Endothelial cell of umbilical vein (primary cell): ENCODE measurements around the gene NDUFA8. TPM values are rescaled to one million over a fixed set of nuclear protein-coding genes. Genes with fewer than 3 reads are reported as not detected.

Experiments used
- BruUV-seq: library from RNA; stranded (reverse); fragments of 400-500 nt; replicated peaks from 2 replicates; lab custom pipeline; 2021; lab: Mats Ljungman, UMichigan
- CTCF ChIA-PET: fragments of 300-600, 350-600 bp; sonication (Branson Sonifier 250); formaldehyde crosslinking; loops from one replicate; lab custom pipeline; 2021; ENCODE audit warnings: antibody characterized with exemption, inconsistent platforms; lab: Charles Lee
- POLR2A ChIA-PET: fragments of 300-600, 350-600 bp; sonication (Branson Sonifier 250); formaldehyde crosslinking; loops from one replicate; lab custom pipeline; 2021; ENCODE audit warnings: antibody characterized with exemption, inconsistent platforms; lab: Charles Lee
- DNase-seq: peaks from one replicate; pipeline ENCODE4 v3.0.0-alpha.2; 2011; ENCODE audit warnings: low read depth, low spot score
- FAIRE-seq: peaks from 2 replicates; lab custom pipeline; 2011; peaks lifted over from hg19 to GRCh38; lab: Jason Lieb, UNC
- H2AFZ ChIP-seq: 2 replicates; pipeline ENCODE4 v1.6.0; 2012; ENCODE audit warnings: low read depth, low read length, control low read depth, inconsistent platforms
- H3K27ac ChIP-seq: 2 replicates; pipeline ENCODE4 v1.5.1; 2011; ENCODE audit warnings: low read depth, mild to moderate bottlenecking, control low read depth, low read length, moderate library complexity; ENCODE audit not compliant: insufficient read depth
- H3K27me3 ChIP-seq, 2 experiments: 2 replicates each; pipeline versions ENCODE4 v1.6.0 to v1.6.1; 2011; ENCODE audit warnings: low read length in 2 of 2, mixed read lengths in 1 of 2; ENCODE audit not compliant: control insufficient read depth in 2 of 2, insufficient read depth in 2 of 2
- H3K36me3 ChIP-seq, 2 experiments: 2 replicates in 1 of 2; 3 replicates in 1 of 2; pipeline ENCODE4 v1.5.1; 2011; ENCODE audit warnings: low read length in 2 of 2, mild to moderate bottlenecking in 1 of 2, moderate library complexity in 1 of 2; ENCODE audit not compliant: control insufficient read depth in 2 of 2, insufficient read depth in 2 of 2; ENCODE audit errors: extremely low read depth in 1 of 2
- H3K4me1 ChIP-seq: 3 replicates; pipeline ENCODE4 v1.5.1; 2011; ENCODE audit warnings: mild to moderate bottlenecking, low read length; ENCODE audit not compliant: control insufficient read depth, insufficient read depth; ENCODE audit errors: extremely low read depth
- H3K4me2 ChIP-seq: 2 replicates; pipeline ENCODE4 v1.6.1; 2011; ENCODE audit warnings: low read length, control low read depth, mixed read lengths; ENCODE audit not compliant: insufficient read depth
- H3K4me3 ChIP-seq, 3 experiments: fragments of 200-600 bp in 1 of 3; sonication (generic), shearing (Covaris generic) in 1 of 3; replicated peaks in 1 of 3; 2 replicates each; pipeline ENCODE4 v1.5.1; 2011 to 2016; ENCODE audit warnings: control low read depth in 3 of 3, low read length in 3 of 3, mild to moderate bottlenecking in 2 of 3, inconsistent platforms in 1 of 3, low read depth in 1 of 3, moderate library complexity in 1 of 3; ENCODE audit not compliant: insufficient read depth in 1 of 3
- H3K79me2 ChIP-seq: 2 replicates; pipeline ENCODE4 v1.6.0; 2012; ENCODE audit warnings: low read length, inconsistent platforms; ENCODE audit not compliant: control insufficient read depth, insufficient read depth
- H3K9ac ChIP-seq: replicated peaks from 2 replicates; pipeline ENCODE3; 2011; ENCODE audit warnings: low read length, control low read depth; ENCODE audit not compliant: insufficient read depth; ENCODE audit errors: extremely low read depth
- H3K9me1 ChIP-seq: replicated peaks from 3 replicates; pipeline ENCODE4 v1.6.0; 2011; ENCODE audit warnings: mild to moderate bottlenecking, low read length; ENCODE audit not compliant: control insufficient read depth, insufficient read depth; ENCODE audit errors: extremely low read depth
- H3K9me3 ChIP-seq: replicated peaks from 2 replicates; pipeline ENCODE4 v1.5.1; 2012; ENCODE audit warnings: low read length, inconsistent platforms; ENCODE audit not compliant: control insufficient read depth, insufficient read depth
- H4K20me1 ChIP-seq: replicated peaks from 2 replicates; pipeline ENCODE3; 2011; ENCODE audit warnings: mild to moderate bottlenecking, low read length; ENCODE audit not compliant: control insufficient read depth, insufficient read depth; ENCODE audit errors: extremely low read depth
- EZH2 ChIP-seq: IDR thresholded peaks from 2 replicates; pipeline ENCODE4 v1.6.1; 2012; ENCODE audit warnings: borderline replicate concordance, low read depth, mild to moderate bottlenecking, moderate library complexity, low read length, inconsistent platforms; ENCODE audit not compliant: severe bottlenecking
- FOS ChIP-seq: IDR thresholded peaks from 2 replicates; pipeline ENCODE4 v1.6.1; 2011; ENCODE audit warnings: mild to moderate bottlenecking, low read length, moderate library complexity, borderline replicate concordance; ENCODE audit not compliant: insufficient read depth
- GATA2 ChIP-seq: IDR thresholded peaks from 2 replicates; pipeline ENCODE4 v1.7.0; 2011; ENCODE audit warnings: low read depth, mild to moderate bottlenecking, moderate library complexity, mixed read lengths, low read length; ENCODE audit not compliant: insufficient read length, insufficient read depth
- JUN ChIP-seq: IDR thresholded peaks from 2 replicates; pipeline ENCODE4 v1.6.1; 2011; ENCODE audit warnings: borderline replicate concordance, low read depth; ENCODE audit not compliant: insufficient read length, insufficient read depth
- MYC ChIP-seq: IDR thresholded peaks from one replicate; pipeline ENCODE4 v1.6.1; 2011; ENCODE audit warnings: mild to moderate bottlenecking, low read depth, low read length
- POLR2A ChIP-seq: IDR thresholded peaks from 2 replicates; pipeline ENCODE4 v1.6.1; 2012; ENCODE audit warnings: low read depth, mild to moderate bottlenecking, control low read depth, low read length
- POLR2AphosphoS5 ChIP-seq: IDR thresholded peaks from 2 replicates; pipeline ENCODE4 v1.6.1; 2012; ENCODE audit warnings: low read depth, mild to moderate bottlenecking, control low read depth, low read length, moderate library complexity; ENCODE audit not compliant: insufficient read depth
- dilution Hi-C: fragments of 300-500 bp; cut with MboI; formaldehyde crosslinking; loops from one replicate; pipeline ENCODE4 v1.15.0; 2019; ENCODE audit warnings: low sequenced_read_pairs; ENCODE audit not compliant: extremely low pct_ligation_motif_present
- intact Hi-C: fragments of 100-400 bp; cut with micrococcal nuclease; formaldehyde crosslinking; loops from one replicate; pipeline ENCODE4 v1.10.0; 2022
- polyA plus RNA-seq, 4 experiments: library from polyadenylated mRNA; depleted of rRNA in 3 of 4; stranded (reverse) in 3 of 4; unstranded in 1 of 4; fragments of >200 nt; gene quantifications; 2 replicates each; pipeline versions ENCODE4 v1.2.1 to v1.2.3, GENCODE V29; 2011 to 2012; ENCODE audit warnings: missing spikeins in 1 of 4
- total RNA-seq: library from RNA; stranded (reverse); gene quantifications from 2 replicates; pipeline ENCODE4 v1.2.3, GENCODE V29; 2021
- TF ChIP-seq, protein P1 (sequence below): IDR thresholded peaks from 2 replicates; pipeline ENCODE4 v1.6.1; 2011; ENCODE audit not compliant: insufficient read depth, insufficient read length
- TF ChIP-seq, protein P2 (sequence below), 2 donors: IDR thresholded peaks; 1 replicate in 1 of 2; 2 replicates in 1 of 2; pipeline ENCODE4 v1.5.1; 2011; ENCODE audit warnings: low read length in 2 of 2, mild to moderate bottlenecking in 2 of 2, moderate library complexity in 2 of 2, control low read depth in 1 of 2, inconsistent platforms in 1 of 2, low read depth in 1 of 2; ENCODE audit not compliant: insufficient read depth in 1 of 2; ENCODE audit errors: extremely low read depth in 1 of 2

Gene NDUFA8
- total and polyA plus RNA-seq, 2 donors (not counting 3 experiments of a cell fraction or from before 2014, with no cell fraction given), result 68.2 to 100 TPM

DNA sequence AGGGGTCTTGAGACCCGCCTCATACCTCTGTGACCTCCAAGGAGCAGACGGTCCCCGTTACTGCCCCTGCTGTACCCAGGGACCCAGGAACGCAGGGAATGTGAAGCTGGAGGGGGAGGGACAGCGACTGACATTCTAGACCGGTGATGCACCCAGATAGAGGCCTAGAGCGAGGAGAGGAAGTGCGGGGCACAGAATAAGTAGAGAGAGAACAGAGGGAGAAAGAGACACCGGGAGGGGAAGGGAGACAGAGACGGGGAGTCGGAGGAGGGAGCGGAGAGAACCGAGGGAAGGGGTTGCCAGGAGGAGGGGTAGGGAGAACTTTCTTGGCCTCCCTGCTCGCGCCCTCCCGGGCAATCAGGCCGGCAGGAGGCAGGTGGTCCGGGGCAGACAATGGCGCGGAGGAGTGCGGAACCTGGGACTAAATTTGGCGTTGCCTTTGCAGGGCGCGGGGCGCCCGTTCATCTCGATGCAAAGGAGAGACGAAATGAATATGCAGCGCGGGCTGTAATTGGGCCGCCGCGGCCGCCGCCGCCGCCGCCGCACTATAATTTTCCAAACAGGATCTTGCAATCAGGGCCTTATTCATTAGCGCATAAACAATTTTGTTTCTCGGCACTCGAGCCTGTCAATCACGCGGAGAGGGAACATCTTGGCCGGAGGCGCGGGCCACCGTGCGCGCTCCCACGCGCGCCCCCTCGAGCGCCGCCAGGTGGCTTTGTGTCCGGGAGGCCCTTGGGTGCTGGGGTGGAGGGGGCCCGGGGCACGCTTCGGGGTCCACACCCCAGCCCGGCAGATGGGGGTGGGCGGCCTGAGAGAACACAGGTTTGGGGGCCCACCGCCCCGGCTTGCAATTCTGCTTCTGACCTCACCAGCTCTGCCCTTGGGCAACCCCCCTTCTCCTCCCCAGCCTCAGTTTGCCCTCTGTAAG is 33.0 kb downstream of the NDUFA8 start:
- TF ChIP-seq JUN, result no peak
- TF ChIP-seq, protein P1, sequence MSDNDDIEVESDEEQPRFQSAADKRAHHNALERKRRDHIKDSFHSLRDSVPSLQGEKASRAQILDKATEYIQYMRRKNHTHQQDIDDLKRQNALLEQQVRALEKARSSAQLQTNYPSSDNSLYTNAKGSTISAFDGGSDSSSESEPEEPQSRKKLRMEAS, result no peak
- no peak for TF ChIP-seq POLR2AphosphoS5
- no peak for TF ChIP-seq POLR2A
- TF ChIP-seq, protein P2, sequence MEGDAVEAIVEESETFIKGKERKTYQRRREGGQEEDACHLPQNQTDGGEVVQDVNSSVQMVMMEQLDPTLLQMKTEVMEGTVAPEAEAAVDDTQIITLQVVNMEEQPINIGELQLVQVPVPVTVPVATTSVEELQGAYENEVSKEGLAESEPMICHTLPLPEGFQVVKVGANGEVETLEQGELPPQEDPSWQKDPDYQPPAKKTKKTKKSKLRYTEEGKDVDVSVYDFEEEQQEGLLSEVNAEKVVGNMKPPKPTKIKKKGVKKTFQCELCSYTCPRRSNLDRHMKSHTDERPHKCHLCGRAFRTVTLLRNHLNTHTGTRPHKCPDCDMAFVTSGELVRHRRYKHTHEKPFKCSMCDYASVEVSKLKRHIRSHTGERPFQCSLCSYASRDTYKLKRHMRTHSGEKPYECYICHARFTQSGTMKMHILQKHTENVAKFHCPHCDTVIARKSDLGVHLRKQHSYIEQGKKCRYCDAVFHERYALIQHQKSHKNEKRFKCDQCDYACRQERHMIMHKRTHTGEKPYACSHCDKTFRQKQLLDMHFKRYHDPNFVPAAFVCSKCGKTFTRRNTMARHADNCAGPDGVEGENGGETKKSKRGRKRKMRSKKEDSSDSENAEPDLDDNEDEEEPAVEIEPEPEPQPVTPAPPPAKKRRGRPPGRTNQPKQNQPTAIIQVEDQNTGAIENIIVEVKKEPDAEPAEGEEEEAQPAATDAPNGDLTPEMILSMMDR (IDR thresholded peaks at IDR 0.05; ENCODE audit: extremely low read depth in 1 of 2, insufficient read depth in 1 of 2, low read depth in 1 of 2, low read length in 2 of 2), result no peak
- TF ChIP-seq MYC, result no peak
- no peak for TF ChIP-seq EZH2
- TF ChIP-seq GATA2, result no peak
- no peak for TF ChIP-seq FOS
- no peaks in the 10 kb centered on the region for H4K20me1 ChIP-seq
- no peak overlapping the region for H3K4me3 ChIP-seq
- intact Hi-C loops, result no loop called here
- FAIRE-seq (no peak), DNase-seq (no peak)
- dilution Hi-C loops, result no loop called here
- no peak overlapping the region for H3K27ac ChIP-seq
- no peaks in the 10 kb centered on the region for H3K9me1 ChIP-seq
- ChIA-PET POLR2A (interaction anchor here (1.2 kb wide), 1 partner anchor 693 kb away, joined by 3 read pairs; no protein-coding TSS in a partner anchor), CTCF (interaction anchor here (0.5 to 14.3 kb wide), 19 partner anchors 17 to 685 kb away, joined by 3 to 576 read pairs (median 10); partner anchors contain the start of genes MRRF, RBM18 and TTLL11)
- H3K79me2 ChIP-seq, result no peaks in the 10 kb centered on the region
- no peak overlapping the region for H3K4me2 ChIP-seq
- H3K36me3 ChIP-seq, result no peaks in the 10 kb centered on the region
- peaks cover 20% of the 10 kb centered on the region for H3K4me1 ChIP-seq
- BruUV-seq, result no TSS peak
- H3K9me3 ChIP-seq, result no peaks in the 10 kb centered on the region
- no peak overlapping the region for H2AFZ ChIP-seq
- H3K27me3 ChIP-seq, result no peaks in the 10 kb centered on the region
- H3K9ac ChIP-seq, result no peak overlapping the region
